Adipose tissue (tissue), 3 donors: Measurements from ENCODE around the gene TUFT1. TPM values are rescaled to one million over a fixed set of nuclear protein-coding genes. Genes with fewer than 3 reads are reported as not detected.

Source experiments
- H3K27ac ChIP-seq: one replicate; pipeline ENCODE4 v1.5.1; 2013; ENCODE audit warnings: low read depth, low read length
- WGBS, 3 donors: extraction: QIAGEN DNeasy Blood & Tissue Kit; methylation state at CpG; one replicate each; pipeline ENCODE4 v1.1.7; 2013; 5-methylcytosine and 5-hydroxymethylcytosine counted together
- polyA plus RNA-seq, 3 donors: library from polyadenylated mRNA; stranded (reverse); fragments of 200-250 nt; gene quantifications; one replicate each; pipeline ENCODE4 v1.2.3, GENCODE V29; 2013
- donor health status: healthy with polysubstance abuse.
- donor health status: Bipolar disorder and iron deficiency.
- donor health status: healthy.

Gene TUFT1
- polyA plus RNA-seq = 10 to 100 TPM in 1 of 3 donors, 1 to 10 TPM in 2; 4.2 to 13.3 (median 4.2) TPM

- 1% methylated on average over 70 of the region's 70 CpGs for WGBS, 3 donors
- H3K27ac ChIP-seq = peak within 1 kb of the TSS; percentile 33
Measured at GRCh38 chr1:151540021-151540981, at the start of gene TUFT1. TUFT1 (plus strand) TSS chr1:151540309; CDS start chr1:151540367, 58 bp downstream.

- no peak overlapping the region for H3K27ac ChIP-seq
- 75 to 86% (median 79%) methylated on average over 5 of the region's 5 CpGs for WGBS, 3 donors
Measured at GRCh38 chr1:151491641-151492040, 48.5 kb upstream of the TUFT1 start.

GRCh38 chr1:151492120-151492519 is 48.0 kb upstream of the TUFT1 start:
- no peak overlapping the region for H3K27ac ChIP-seq
- 40 to 72% (median 63%) methylated on average over 1 of the region's 1 CpG for WGBS, 3 donors

- H3K27ac ChIP-seq = no peak overlapping the region
- 75 to 87% (median 87%) methylated on average over 3 of the region's 3 CpGs for WGBS, 3 donors
Measured at GRCh38 chr1:151493042-151493441, 47.1 kb upstream of the TUFT1 start.

- H3K27ac ChIP-seq = no peak overlapping the region
- 0% methylated on average over 1 of the region's 1 CpG for WGBS, 3 donors
Measured at GRCh38 chr1:151494741-151495281, 45.3 kb upstream of the TUFT1 start.

GRCh38 chr1:151495316-151495715 is 44.8 kb upstream of the TUFT1 start:
- no peak overlapping the region for H3K27ac ChIP-seq

GRCh38 chr1:151499365-151499764 is 40.7 kb upstream of the TUFT1 start:
- WGBS, 3 donors = 90 to 93% (median 93%) methylated on average over 5 of the region's 5 CpGs
- H3K27ac ChIP-seq = no peak overlapping the region

More at GRCh38 chr1:151495316-151495715, 44.8 kb upstream of the TUFT1 start:
- 50 to 81% (median 68%) methylated on average over 1 of the region's 1 CpG for WGBS, 3 donors

- WGBS, 3 donors = 88 to 90% (median 88%) methylated on average over 1 of the region's 1 CpG
- H3K27ac ChIP-seq = no peak overlapping the region
Measured at GRCh38 chr1:151499930-151500329, 40.2 kb upstream of the TUFT1 start.

GRCh38 chr1:151501474-151501873 is 38.6 kb upstream of the TUFT1 start:
- 58 to 72% (median 61%) methylated on average over 10 of the region's 10 CpGs for WGBS, 3 donors

GRCh38 chr1:151502035-151502700 is 37.9 kb upstream of the TUFT1 start:
- no peak overlapping the region for H3K27ac ChIP-seq
- WGBS, 3 donors = 44 to 74% (median 65%) methylated on average over 5 of the region's 5 CpGs

More at GRCh38 chr1:151501474-151501873, 38.6 kb upstream of the TUFT1 start:
- no peak overlapping the region for H3K27ac ChIP-seq

GRCh38 chr1:151502859-151503780 is 37.0 kb upstream of the TUFT1 start:
- no peak overlapping the region for H3K27ac ChIP-seq
- WGBS, 3 donors = 58 to 75% (median 64%) methylated on average over 7 of the region's 7 CpGs

GRCh38 chr1:151504252-151504651 is 35.9 kb upstream of the TUFT1 start:
- 46 to 60% (median 48%) methylated on average over 3 of the region's 3 CpGs for WGBS, 3 donors
- H3K27ac ChIP-seq = no peak overlapping the region

- 87 to 90% (median 88%) methylated on average over 4 of the region's 4 CpGs for WGBS, 3 donors
- H3K27ac ChIP-seq = no peak overlapping the region
Measured at GRCh38 chr1:151504759-151505158, 35.4 kb upstream of the TUFT1 start.

- H3K27ac ChIP-seq = no peak overlapping the region
- WGBS, 3 donors = 86 to 92% (median 89%) methylated on average over 6 of the region's 6 CpGs
Measured at GRCh38 chr1:151508833-151509232, 31.3 kb upstream of the TUFT1 start.

- H3K27ac ChIP-seq = no peak overlapping the region
- WGBS, 3 donors = 91 to 95% (median 92%) methylated on average over 15 of the region's 15 CpGs
Measured at GRCh38 chr1:151509350-151510019, 30.6 kb upstream of the TUFT1 start.

GRCh38 chr1:151510020-151510405 is 30.1 kb upstream of the TUFT1 start:
- WGBS, 3 donors = 29 to 52% (median 35%) methylated on average over 9 of the region's 9 CpGs
- no peak overlapping the region for H3K27ac ChIP-seq

GRCh38 chr1:151510614-151510956 is 29.5 kb upstream of the TUFT1 start:
- H3K27ac ChIP-seq = no peak overlapping the region

More at GRCh38 chr1:151510614-151510956, 29.5 kb upstream of the TUFT1 start:
- WGBS, 3 donors = 4 to 9% (median 7%) methylated on average over 10 of the region's 10 CpGs
